ENCODE results near the gene TAF15.

Gene TAF15

GRCh38 chr17:35769895-35770486 is 39.3 kb upstream of the TAF15 start:
- H3K36me3 ChIP-seq (ENCODE audit: control insufficient read depth, insufficient read depth, low read length) = no peaks in the 10 kb centered on the region
- H3K4me1 ChIP-seq (ENCODE audit: control insufficient read depth, insufficient read depth, low read length) = peaks cover 5% of the 10 kb centered on the region
- H3K9me3 ChIP-seq (ENCODE audit: control insufficient read depth, insufficient read depth, low read length) = peaks cover 2% of the 10 kb centered on the region
- H3K4me3 ChIP-seq (ENCODE audit: low read depth, low read length) = no peak overlapping the region
- H3K27me3 ChIP-seq (ENCODE audit: control insufficient read depth, insufficient read depth, low read length) = peaks cover 5% of the 10 kb centered on the region
- H3K9ac ChIP-seq (ENCODE audit: low read depth, low read length) = no peak overlapping the region

- Histone ChIP-seq H3K9ac (ENCODE audit: low read depth, low read length) (no peak overlapping the region), H3K4me3 (ENCODE audit: low read depth, low read length) (no peak overlapping the region), H3K27me3 (ENCODE audit: control insufficient read depth, insufficient read depth, low read length) (no peaks in the 10 kb centered on the region), H3K36me3 (ENCODE audit: control insufficient read depth, insufficient read depth, low read length) (no peaks in the 10 kb centered on the region), H3K4me1 (ENCODE audit: control insufficient read depth, insufficient read depth, low read length) (peaks cover 5% of the 10 kb centered on the region), H3K9me3 (ENCODE audit: control insufficient read depth, insufficient read depth, low read length) (no peaks in the 10 kb centered on the region)
Measured at GRCh38 chr17:35773129-35773528, 36.2 kb upstream of the TAF15 start.

- no peaks in the 10 kb centered on the region for H3K9me3 ChIP-seq (ENCODE audit: control insufficient read depth, insufficient read depth, low read length)
- no peaks in the 10 kb centered on the region for H3K27me3 ChIP-seq (ENCODE audit: control insufficient read depth, insufficient read depth, low read length)
- peaks cover 5% of the 10 kb centered on the region for H3K4me1 ChIP-seq (ENCODE audit: control insufficient read depth, insufficient read depth, low read length)
- H3K36me3 ChIP-seq (ENCODE audit: control insufficient read depth, insufficient read depth, low read length) = no peaks in the 10 kb centered on the region
- H3K9ac ChIP-seq (ENCODE audit: low read depth, low read length) = no peak overlapping the region
- no peak overlapping the region for H3K4me3 ChIP-seq (ENCODE audit: low read depth, low read length)
Measured at GRCh38 chr17:35773679-35774425, 35.4 kb upstream of the TAF15 start.

- H3K4me1 ChIP-seq (ENCODE audit: control insufficient read depth, insufficient read depth, low read length) = peaks cover 5% of the 10 kb centered on the region
- no peaks in the 10 kb centered on the region for H3K9me3 ChIP-seq (ENCODE audit: control insufficient read depth, insufficient read depth, low read length)
- no peaks in the 10 kb centered on the region for H3K36me3 ChIP-seq (ENCODE audit: control insufficient read depth, insufficient read depth, low read length)
- H3K4me3 ChIP-seq (ENCODE audit: low read depth, low read length) = no peak overlapping the region
- H3K9ac ChIP-seq (ENCODE audit: low read depth, low read length) = no peak overlapping the region
- no peaks in the 10 kb centered on the region for H3K27me3 ChIP-seq (ENCODE audit: control insufficient read depth, insufficient read depth, low read length)
Measured at GRCh38 chr17:35774499-35774898, 34.8 kb upstream of the TAF15 start.

DNA sequence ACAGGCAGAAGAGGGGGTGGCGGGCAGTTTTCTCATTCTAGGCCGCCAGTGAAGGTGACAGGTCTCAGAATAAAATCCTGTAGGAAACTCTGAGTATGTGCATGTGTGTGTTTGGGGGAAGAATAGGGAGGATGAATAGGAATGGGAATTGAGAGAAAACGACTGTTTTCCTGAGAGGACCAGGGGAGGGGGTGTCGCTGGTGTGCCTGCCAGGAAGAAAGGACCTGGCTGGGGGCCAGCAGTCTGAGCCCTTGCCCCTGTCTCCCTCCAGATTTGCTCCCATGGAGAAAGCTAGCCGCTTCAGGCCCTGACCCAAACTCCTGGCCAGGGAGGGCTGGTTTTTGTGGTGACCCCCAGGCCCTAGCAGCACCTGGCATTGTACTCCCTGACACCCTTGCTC is 34.2 kb upstream of the TAF15 start:
- no peaks in the 10 kb centered on the region for H3K36me3 ChIP-seq (ENCODE audit: control insufficient read depth, insufficient read depth, low read length)
- H3K4me1 ChIP-seq (ENCODE audit: control insufficient read depth, insufficient read depth, low read length) = peaks cover 5% of the 10 kb centered on the region
- no peak overlapping the region for H3K9ac ChIP-seq (ENCODE audit: low read depth, low read length)
- no peaks in the 10 kb centered on the region for H3K27me3 ChIP-seq (ENCODE audit: control insufficient read depth, insufficient read depth, low read length)
- H3K9me3 ChIP-seq (ENCODE audit: control insufficient read depth, insufficient read depth, low read length) = no peaks in the 10 kb centered on the region
- no peak overlapping the region for H3K4me3 ChIP-seq (ENCODE audit: low read depth, low read length)

DNA sequence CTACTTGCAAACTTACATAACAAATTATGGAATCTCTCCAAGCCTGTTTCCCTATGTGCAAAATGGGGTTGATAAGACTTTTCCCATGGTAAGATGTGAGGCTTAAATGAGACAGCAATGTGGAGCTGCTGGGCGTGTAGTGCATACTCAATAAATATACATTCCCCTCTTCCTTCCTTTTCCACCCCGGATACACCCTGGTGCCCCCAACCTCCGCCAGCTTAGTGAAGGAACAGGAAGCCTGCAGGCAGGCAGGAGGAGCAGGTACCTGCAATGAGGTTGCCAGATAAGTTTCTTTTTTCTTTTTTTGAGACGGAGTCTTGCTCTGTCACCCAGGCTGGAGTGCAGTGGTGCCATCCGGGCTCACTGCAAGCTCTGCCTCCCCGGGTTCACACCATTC is 33.7 kb upstream of the TAF15 start:
- peaks cover 5% of the 10 kb centered on the region for H3K4me1 ChIP-seq (ENCODE audit: control insufficient read depth, insufficient read depth, low read length)
- H3K27me3 ChIP-seq (ENCODE audit: control insufficient read depth, insufficient read depth, low read length) = no peaks in the 10 kb centered on the region
- H3K9ac ChIP-seq (ENCODE audit: low read depth, low read length) = no peak overlapping the region
- H3K9me3 ChIP-seq (ENCODE audit: control insufficient read depth, insufficient read depth, low read length) = no peaks in the 10 kb centered on the region
- H3K36me3 ChIP-seq (ENCODE audit: control insufficient read depth, insufficient read depth, low read length) = no peaks in the 10 kb centered on the region
- no peak overlapping the region for H3K4me3 ChIP-seq (ENCODE audit: low read depth, low read length)

GRCh38 chr17:35778641-35779196 is 30.6 kb upstream of the TAF15 start:
- no peaks in the 10 kb centered on the region for H3K27me3 ChIP-seq (ENCODE audit: control insufficient read depth, insufficient read depth, low read length)
- no peaks in the 10 kb centered on the region for H3K9me3 ChIP-seq (ENCODE audit: control insufficient read depth, insufficient read depth, low read length)
- H3K4me3 ChIP-seq (ENCODE audit: low read depth, low read length) = no peak overlapping the region
- no peak overlapping the region for H3K9ac ChIP-seq (ENCODE audit: low read depth, low read length)
- H3K36me3 ChIP-seq (ENCODE audit: control insufficient read depth, insufficient read depth, low read length) = no peaks in the 10 kb centered on the region
- peaks cover 5% of the 10 kb centered on the region for H3K4me1 ChIP-seq (ENCODE audit: control insufficient read depth, insufficient read depth, low read length)

DNA sequence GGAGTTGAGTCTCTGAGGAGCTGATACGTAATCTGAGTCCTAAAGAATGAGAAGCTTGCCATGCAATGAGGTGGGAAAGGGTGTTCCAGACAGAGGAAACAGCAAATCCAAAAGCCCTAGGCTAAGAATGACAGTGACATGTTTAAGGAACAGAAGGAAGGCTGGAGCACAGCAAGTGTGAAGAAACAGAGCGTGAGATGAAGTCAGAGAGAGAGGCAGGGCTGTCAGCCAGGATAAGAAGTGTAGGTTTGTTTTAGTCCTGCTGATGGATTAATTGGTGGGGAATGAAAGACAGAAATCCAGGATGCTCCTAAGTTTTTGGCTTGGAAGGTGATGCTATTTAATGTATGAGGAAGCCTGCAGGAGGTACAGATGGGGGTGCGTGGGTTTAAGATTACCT is 28.3 kb upstream of the TAF15 start:
- H3K9me3 ChIP-seq (ENCODE audit: control insufficient read depth, insufficient read depth, low read length) = no peaks in the 10 kb centered on the region
- H3K4me3 ChIP-seq (ENCODE audit: low read depth, low read length) = no peak overlapping the region
- no peaks in the 10 kb centered on the region for H3K4me1 ChIP-seq (ENCODE audit: control insufficient read depth, insufficient read depth, low read length)
- no peaks in the 10 kb centered on the region for H3K36me3 ChIP-seq (ENCODE audit: control insufficient read depth, insufficient read depth, low read length)
- no peak overlapping the region for H3K9ac ChIP-seq (ENCODE audit: low read depth, low read length)
- H3K27me3 ChIP-seq (ENCODE audit: control insufficient read depth, insufficient read depth, low read length) = no peaks in the 10 kb centered on the region

DNA sequence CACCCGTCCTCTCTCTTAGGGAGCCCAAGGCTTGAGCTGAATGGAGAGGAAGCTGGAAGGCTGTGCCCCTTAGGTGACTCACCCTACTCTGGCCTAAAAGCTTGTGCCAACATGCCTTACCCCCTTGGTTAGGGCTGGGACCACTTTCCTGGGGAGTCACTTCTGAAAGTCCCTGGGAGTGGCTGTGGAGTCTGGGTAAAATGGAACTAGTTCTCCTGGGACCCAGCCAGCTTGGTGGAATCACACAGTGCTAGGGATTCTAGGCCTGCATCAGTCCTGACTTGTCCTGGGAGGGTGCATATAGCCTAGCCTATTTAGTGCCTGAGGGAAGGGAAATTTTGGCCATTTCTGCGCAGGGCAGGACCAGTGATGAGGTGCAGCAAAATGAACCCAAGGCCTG is 24.4 kb upstream of the TAF15 start:
- Histone ChIP-seq H3K27me3 (ENCODE audit: control insufficient read depth, insufficient read depth, low read length) (no peaks in the 10 kb centered on the region), H3K4me1 (ENCODE audit: control insufficient read depth, insufficient read depth, low read length) (no peaks in the 10 kb centered on the region), H3K9ac (ENCODE audit: low read depth, low read length) (no peak overlapping the region), H3K36me3 (ENCODE audit: control insufficient read depth, insufficient read depth, low read length) (no peaks in the 10 kb centered on the region), H3K4me3 (ENCODE audit: low read depth, low read length) (no peak overlapping the region), H3K9me3 (ENCODE audit: control insufficient read depth, insufficient read depth, low read length) (no peaks in the 10 kb centered on the region)

GRCh38 chr17:35786941-35787432 is 22.3 kb upstream of the TAF15 start:
- Histone ChIP-seq H3K9me3 (ENCODE audit: control insufficient read depth, insufficient read depth, low read length) (no peaks in the 10 kb centered on the region), H3K27me3 (ENCODE audit: control insufficient read depth, insufficient read depth, low read length) (peaks cover 9% of the 10 kb centered on the region), H3K4me1 (ENCODE audit: control insufficient read depth, insufficient read depth, low read length) (no peaks in the 10 kb centered on the region), H3K4me3 (ENCODE audit: low read depth, low read length) (no peak overlapping the region), H3K36me3 (ENCODE audit: control insufficient read depth, insufficient read depth, low read length) (no peaks in the 10 kb centered on the region), H3K9ac (ENCODE audit: low read depth, low read length) (no peak overlapping the region)

- Histone ChIP-seq H3K4me1 (ENCODE audit: control insufficient read depth, insufficient read depth, low read length) (no peaks in the 10 kb centered on the region), H3K9me3 (ENCODE audit: control insufficient read depth, insufficient read depth, low read length) (no peaks in the 10 kb centered on the region), H3K27me3 (ENCODE audit: control insufficient read depth, insufficient read depth, low read length) (peaks cover 27% of the 10 kb centered on the region), H3K9ac (ENCODE audit: low read depth, low read length) (no peak overlapping the region), H3K4me3 (ENCODE audit: low read depth, low read length) (no peak overlapping the region), H3K36me3 (ENCODE audit: control insufficient read depth, insufficient read depth, low read length) (no peaks in the 10 kb centered on the region)
Measured at GRCh38 chr17:35788477-35789368, 20.6 kb upstream of the TAF15 start.

Data from iPS-15b (cell line).